ENCODE measurements around the gene DCN.

DNA sequence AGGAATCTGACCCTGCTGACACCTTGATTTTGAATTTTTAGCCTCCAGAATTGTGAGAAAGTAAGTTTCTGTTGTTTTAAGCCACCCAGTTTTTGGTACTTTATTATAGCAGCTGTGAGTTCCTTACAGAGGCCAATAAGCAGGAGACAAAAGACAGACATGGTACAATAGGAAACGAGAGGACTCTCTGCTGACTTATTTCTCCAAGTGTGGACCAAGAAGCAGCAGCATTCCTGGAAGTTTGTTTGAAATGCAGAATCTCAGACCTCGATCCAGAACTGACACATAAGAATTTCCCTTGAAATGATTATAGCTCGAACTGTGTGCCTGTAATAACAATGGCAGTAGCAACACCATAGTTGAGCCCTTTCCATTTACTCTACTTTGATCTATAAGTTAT is 39.4 kb downstream of the DCN start:
- TF ChIP-seq, protein P1, sequence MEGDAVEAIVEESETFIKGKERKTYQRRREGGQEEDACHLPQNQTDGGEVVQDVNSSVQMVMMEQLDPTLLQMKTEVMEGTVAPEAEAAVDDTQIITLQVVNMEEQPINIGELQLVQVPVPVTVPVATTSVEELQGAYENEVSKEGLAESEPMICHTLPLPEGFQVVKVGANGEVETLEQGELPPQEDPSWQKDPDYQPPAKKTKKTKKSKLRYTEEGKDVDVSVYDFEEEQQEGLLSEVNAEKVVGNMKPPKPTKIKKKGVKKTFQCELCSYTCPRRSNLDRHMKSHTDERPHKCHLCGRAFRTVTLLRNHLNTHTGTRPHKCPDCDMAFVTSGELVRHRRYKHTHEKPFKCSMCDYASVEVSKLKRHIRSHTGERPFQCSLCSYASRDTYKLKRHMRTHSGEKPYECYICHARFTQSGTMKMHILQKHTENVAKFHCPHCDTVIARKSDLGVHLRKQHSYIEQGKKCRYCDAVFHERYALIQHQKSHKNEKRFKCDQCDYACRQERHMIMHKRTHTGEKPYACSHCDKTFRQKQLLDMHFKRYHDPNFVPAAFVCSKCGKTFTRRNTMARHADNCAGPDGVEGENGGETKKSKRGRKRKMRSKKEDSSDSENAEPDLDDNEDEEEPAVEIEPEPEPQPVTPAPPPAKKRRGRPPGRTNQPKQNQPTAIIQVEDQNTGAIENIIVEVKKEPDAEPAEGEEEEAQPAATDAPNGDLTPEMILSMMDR (IDR thresholded peaks at IDR 0.05): no peak
- TF ChIP-seq POLR2A (IDR thresholded peaks at IDR 0.05): no peak

All from right lobe of liver (tissue), 4 donors.